Keratinocyte (primary cell): ENCODE results near the gene BEST1. TPM values are rescaled to one million over a fixed set of nuclear protein-coding genes. Genes with fewer than 3 reads are reported as not detected.

Source experiments
- DNase-seq: peaks from one replicate; pipeline ENCODE4 v3.0.0-alpha.2; 2011; ENCODE audit warnings: low read depth, missing footprints, low spot score
- FAIRE-seq: peaks from 2 replicates; lab custom pipeline; 2011; peaks lifted over from hg19 to GRCh38; lab: Jason Lieb, UNC
- H2AFZ ChIP-seq: 2 replicates; pipeline ENCODE4 v1.6.0; 2012; ENCODE audit warnings: low read length, control low read depth, inconsistent platforms; ENCODE audit not compliant: control insufficient read depth
- H3K27ac ChIP-seq: 2 replicates; pipeline ENCODE4 v1.5.1; 2011; ENCODE audit warnings: low read length; ENCODE audit not compliant: control insufficient read depth, insufficient read depth
- H3K27me3 ChIP-seq: 3 replicates; pipeline ENCODE4 v1.6.0; 2011; ENCODE audit warnings: low read length; ENCODE audit not compliant: control insufficient read depth, insufficient read depth; ENCODE audit errors: extremely low read depth
- H3K36me3 ChIP-seq, 2 experiments: 2 replicates in 1 of 2; 3 replicates in 1 of 2; pipeline ENCODE4 v1.5.1; 2011; ENCODE audit warnings: low read length in 2 of 2, mild to moderate bottlenecking in 1 of 2; ENCODE audit not compliant: control insufficient read depth in 2 of 2, insufficient read depth in 2 of 2; ENCODE audit errors: extremely low read depth in 1 of 2
- H3K4me1 ChIP-seq: 3 replicates; pipeline ENCODE4 v1.5.1; 2011; ENCODE audit warnings: low read length; ENCODE audit not compliant: control insufficient read depth, insufficient read depth; ENCODE audit errors: extremely low read depth
- H3K4me2 ChIP-seq: 3 replicates; pipeline ENCODE4 v1.6.0; 2011; ENCODE audit warnings: low read depth, low read length; ENCODE audit not compliant: control insufficient read depth, insufficient read depth; ENCODE audit errors: extremely low read depth
- H3K4me3 ChIP-seq, 3 experiments: fragments of 200-600 bp in 1 of 3; sonication (generic) in 1 of 3; 2 replicates in 2 of 3; 3 replicates in 1 of 3; pipeline ENCODE4 v1.5.1; 2011 to 2016; ENCODE audit warnings: low read length in 3 of 3, mild to moderate bottlenecking in 3 of 3, control low read depth in 2 of 3, inconsistent platforms in 1 of 3, low read depth in 1 of 3, mixed read lengths in 1 of 3, mixed run types in 1 of 3, moderate library complexity in 1 of 3; ENCODE audit not compliant: control insufficient read depth in 2 of 3, insufficient read depth in 2 of 3; ENCODE audit errors: extremely low read depth in 1 of 3
- H3K79me2 ChIP-seq: 2 replicates; pipeline ENCODE4 v1.6.0; 2012; ENCODE audit warnings: low read length; ENCODE audit not compliant: control insufficient read depth, insufficient read depth
- H3K9ac ChIP-seq: 3 replicates; pipeline ENCODE4 v1.6.0; 2011; ENCODE audit warnings: low read length; ENCODE audit not compliant: control insufficient read depth, insufficient read depth; ENCODE audit errors: extremely low read depth
- H3K9me1 ChIP-seq: 3 replicates; pipeline ENCODE4 v1.6.0; 2011; ENCODE audit warnings: low read length; ENCODE audit not compliant: control insufficient read depth, insufficient read depth; ENCODE audit errors: extremely low read depth
- H3K9me3 ChIP-seq: 2 replicates; pipeline ENCODE4 v1.5.1; 2012; ENCODE audit warnings: low read depth, low read length; ENCODE audit not compliant: control insufficient read depth
- H4K20me1 ChIP-seq: 3 replicates; pipeline ENCODE4 v1.6.0; 2011; ENCODE audit warnings: low read length; ENCODE audit not compliant: control insufficient read depth, insufficient read depth; ENCODE audit errors: extremely low read depth
- EZH2 ChIP-seq: IDR thresholded peaks from one replicate; pipeline ENCODE4 v1.6.1; 2012; ENCODE audit warnings: inconsistent platforms, mild to moderate bottlenecking, low read length, moderate library complexity
- dilution Hi-C: fragments of 300-500 bp; cut with MboI; formaldehyde crosslinking; loops from one replicate; pipeline ENCODE4 v1.7.0; 2020; ENCODE audit warnings: low sequenced_read_pairs; ENCODE audit not compliant: extremely low pct_ligation_motif_present
- polyA plus RNA-seq, 5 experiments: library from polyadenylated mRNA; depleted of rRNA in 3 of 5; stranded (reverse) in 3 of 5; stranded (forward) in 1 of 5; unstranded in 1 of 5; fragments of >200 nt; gene quantifications; 1 replicate in 1 of 5; 2 replicates in 3 of 5; 3 replicates in 1 of 5; pipeline versions ENCODE4 v1.2.1 to v1.2.3, GENCODE V29; 2011 to 2012; ENCODE audit warnings: missing spikeins in 2 of 5, low read depth in 1 of 5, low replicate concordance in 1 of 5
- TF ChIP-seq, protein P1 (sequence below), 3 experiments: IDR thresholded peaks in 1 of 3; conservative IDR thresholded peaks in 1 of 3; optimal IDR thresholded peaks in 1 of 3; 2 replicates in 2 of 3; 3 replicates in 1 of 3; pipeline versions ENCODE3 to v1.5.1; 2011; ENCODE audit warnings: low read length in 3 of 3, mild to moderate bottlenecking in 3 of 3, moderate library complexity in 2 of 3, control low read depth in 1 of 3, inconsistent platforms in 1 of 3; ENCODE audit not compliant: insufficient read depth in 2 of 3; ENCODE audit errors: extremely low read depth in 1 of 3

Gene BEST1
- polyA plus RNA-seq, 1 donor (not counting 4 experiments of a cell fraction or from before 2014, with no cell fraction given) = 0.13 TPM

DNA sequence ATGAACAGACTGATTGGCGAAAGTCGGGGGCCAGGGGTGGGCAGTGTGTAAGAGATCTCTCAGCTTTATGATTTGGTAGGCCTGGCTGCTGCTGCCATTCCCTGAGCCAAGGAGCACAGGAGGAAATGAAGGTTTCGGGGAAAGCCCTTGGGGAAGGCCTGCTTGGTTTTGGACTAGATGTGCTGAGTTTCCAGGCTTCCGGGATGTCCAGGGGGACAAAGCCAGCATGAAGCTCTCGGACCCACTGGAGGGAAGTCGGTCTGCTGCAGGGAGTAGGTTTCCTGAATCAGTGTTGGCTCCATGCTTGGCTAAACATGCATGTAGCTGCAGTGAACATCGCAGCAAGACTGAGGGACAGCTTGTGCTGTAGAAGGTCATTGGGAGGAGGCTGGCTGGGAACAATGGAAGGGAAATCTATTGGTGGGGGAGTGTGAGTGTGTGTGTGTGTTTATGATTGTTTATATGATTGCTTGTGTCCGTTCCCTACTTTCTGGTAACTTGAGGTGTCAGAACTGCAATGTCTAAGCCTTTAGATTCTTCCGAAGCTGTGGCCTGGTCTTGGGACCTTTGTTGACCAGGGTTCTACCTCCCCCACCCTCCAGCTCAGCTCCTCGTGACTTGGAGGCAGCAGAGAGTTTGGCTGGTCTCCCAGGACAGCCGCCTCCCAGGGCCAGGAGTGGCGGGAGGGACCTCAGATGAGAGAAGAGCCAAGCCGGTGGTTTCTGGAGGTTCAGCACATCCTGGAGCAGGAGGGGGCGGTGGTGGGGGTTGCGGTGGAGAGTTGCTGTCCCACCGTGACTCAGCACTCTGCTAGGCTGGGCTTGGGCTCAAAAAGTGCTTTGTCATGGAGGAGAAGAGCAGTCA is 21.3 kb downstream of the BEST1 start:
- peak overlapping the region; percentile 96 for H3K27ac ChIP-seq
- H3K4me1 ChIP-seq = peaks cover 66% of the 10 kb centered on the region
- FAIRE-seq (no peak), DNase-seq (peak; percentile 95)
- no peaks in the 10 kb centered on the region for H3K9me3 ChIP-seq
- H3K4me3 ChIP-seq = no peak overlapping the region
- H3K9me1 ChIP-seq = no peaks in the 10 kb centered on the region
- peak overlapping the region; percentile 43 for H2AFZ ChIP-seq
- peaks cover 2 to 5% of the 10 kb centered on the region in 2 experiments for H3K36me3 ChIP-seq
- no peak for TF ChIP-seq EZH2
- TF ChIP-seq, protein P1, sequence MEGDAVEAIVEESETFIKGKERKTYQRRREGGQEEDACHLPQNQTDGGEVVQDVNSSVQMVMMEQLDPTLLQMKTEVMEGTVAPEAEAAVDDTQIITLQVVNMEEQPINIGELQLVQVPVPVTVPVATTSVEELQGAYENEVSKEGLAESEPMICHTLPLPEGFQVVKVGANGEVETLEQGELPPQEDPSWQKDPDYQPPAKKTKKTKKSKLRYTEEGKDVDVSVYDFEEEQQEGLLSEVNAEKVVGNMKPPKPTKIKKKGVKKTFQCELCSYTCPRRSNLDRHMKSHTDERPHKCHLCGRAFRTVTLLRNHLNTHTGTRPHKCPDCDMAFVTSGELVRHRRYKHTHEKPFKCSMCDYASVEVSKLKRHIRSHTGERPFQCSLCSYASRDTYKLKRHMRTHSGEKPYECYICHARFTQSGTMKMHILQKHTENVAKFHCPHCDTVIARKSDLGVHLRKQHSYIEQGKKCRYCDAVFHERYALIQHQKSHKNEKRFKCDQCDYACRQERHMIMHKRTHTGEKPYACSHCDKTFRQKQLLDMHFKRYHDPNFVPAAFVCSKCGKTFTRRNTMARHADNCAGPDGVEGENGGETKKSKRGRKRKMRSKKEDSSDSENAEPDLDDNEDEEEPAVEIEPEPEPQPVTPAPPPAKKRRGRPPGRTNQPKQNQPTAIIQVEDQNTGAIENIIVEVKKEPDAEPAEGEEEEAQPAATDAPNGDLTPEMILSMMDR (optimal IDR thresholded peaks at IDR 0.05 in 1 of 3, IDR thresholded peaks at IDR 0.05 in 1 of 3, conservative IDR thresholded peaks at IDR 0.05 in 1 of 3; ENCODE audit: extremely low read depth in 1 of 3, insufficient read depth in 2 of 3, low read length in 3 of 3) = no peak
- H3K79me2 ChIP-seq = peaks cover 10% of the 10 kb centered on the region
- no peaks in the 10 kb centered on the region for H3K27me3 ChIP-seq
- H3K4me2 ChIP-seq = peak overlapping the region; percentile 56
- peak overlapping the region; percentile 89 for H3K9ac ChIP-seq
- H4K20me1 ChIP-seq = peaks cover 5% of the 10 kb centered on the region
- dilution Hi-C loops = no loop called here

DNA sequence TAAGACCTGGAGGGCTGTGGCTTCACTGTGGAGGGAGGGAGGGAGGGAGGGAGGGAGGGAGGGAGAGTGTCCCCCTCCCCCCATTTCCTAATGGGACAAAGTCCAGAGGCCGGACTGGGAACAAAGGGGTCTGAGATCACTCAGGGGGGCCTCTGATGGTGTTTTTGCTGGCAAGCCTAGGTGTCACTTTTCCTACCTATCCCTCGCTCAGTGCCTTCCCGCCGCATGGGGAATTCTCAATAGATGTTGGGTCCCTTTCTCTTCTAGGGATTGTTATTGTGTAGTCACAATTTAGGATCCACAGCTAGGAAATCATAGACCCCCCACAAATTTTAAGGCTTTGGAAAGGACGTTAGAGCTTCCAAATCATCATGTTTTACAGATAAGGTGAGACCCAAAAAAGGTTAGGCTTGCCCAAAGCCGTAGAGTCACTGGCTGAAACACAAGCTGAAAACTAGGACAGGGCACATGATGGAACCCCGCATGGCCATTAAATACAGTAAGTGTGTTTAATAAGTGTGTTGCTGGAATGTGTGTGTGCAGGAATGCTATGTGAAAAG is 22.0 kb downstream of the BEST1 start:
- H3K4me3 ChIP-seq = peak overlapping the region in 2 of 3 experiments; percentile 42 to 44

More for the DNA sequence above, 22.0 kb downstream of the BEST1 start:
- H3K27me3 ChIP-seq = no peaks in the 10 kb centered on the region
- no peaks in the 10 kb centered on the region for H3K9me3 ChIP-seq
- FAIRE-seq (no peak), DNase-seq (no peak)
- dilution Hi-C loops = no loop called here
- H3K27ac ChIP-seq = peak overlapping the region; percentile 100
- H3K9ac ChIP-seq = peak overlapping the region; percentile 89
- H3K9me1 ChIP-seq = no peaks in the 10 kb centered on the region
- H2AFZ ChIP-seq = peak overlapping the region; percentile 8
- H3K4me2 ChIP-seq = peak overlapping the region; percentile 88
- H3K79me2 ChIP-seq = peaks cover 5% of the 10 kb centered on the region
- peaks cover 66% of the 10 kb centered on the region for H3K4me1 ChIP-seq
- no peaks in the 10 kb centered on the region for H4K20me1 ChIP-seq
- no peaks in the 10 kb centered on the region for H3K36me3 ChIP-seq
- TF ChIP-seq, protein P1 (optimal IDR thresholded peaks at IDR 0.05 in 1 of 3, IDR thresholded peaks at IDR 0.05 in 1 of 3, conservative IDR thresholded peaks at IDR 0.05 in 1 of 3; ENCODE audit: extremely low read depth in 1 of 3, insufficient read depth in 2 of 3, low read length in 3 of 3) = no peak
- TF ChIP-seq EZH2 = no peak
